ENCODE results near the gene STOML1.

Gene STOML1, protein sequence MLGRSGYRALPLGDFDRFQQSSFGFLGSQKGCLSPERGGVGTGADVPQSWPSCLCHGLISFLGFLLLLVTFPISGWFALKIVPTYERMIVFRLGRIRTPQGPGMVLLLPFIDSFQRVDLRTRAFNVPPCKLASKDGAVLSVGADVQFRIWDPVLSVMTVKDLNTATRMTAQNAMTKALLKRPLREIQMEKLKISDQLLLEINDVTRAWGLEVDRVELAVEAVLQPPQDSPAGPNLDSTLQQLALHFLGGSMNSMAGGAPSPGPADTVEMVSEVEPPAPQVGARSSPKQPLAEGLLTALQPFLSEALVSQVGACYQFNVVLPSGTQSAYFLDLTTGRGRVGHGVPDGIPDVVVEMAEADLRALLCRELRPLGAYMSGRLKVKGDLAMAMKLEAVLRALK

DNA sequence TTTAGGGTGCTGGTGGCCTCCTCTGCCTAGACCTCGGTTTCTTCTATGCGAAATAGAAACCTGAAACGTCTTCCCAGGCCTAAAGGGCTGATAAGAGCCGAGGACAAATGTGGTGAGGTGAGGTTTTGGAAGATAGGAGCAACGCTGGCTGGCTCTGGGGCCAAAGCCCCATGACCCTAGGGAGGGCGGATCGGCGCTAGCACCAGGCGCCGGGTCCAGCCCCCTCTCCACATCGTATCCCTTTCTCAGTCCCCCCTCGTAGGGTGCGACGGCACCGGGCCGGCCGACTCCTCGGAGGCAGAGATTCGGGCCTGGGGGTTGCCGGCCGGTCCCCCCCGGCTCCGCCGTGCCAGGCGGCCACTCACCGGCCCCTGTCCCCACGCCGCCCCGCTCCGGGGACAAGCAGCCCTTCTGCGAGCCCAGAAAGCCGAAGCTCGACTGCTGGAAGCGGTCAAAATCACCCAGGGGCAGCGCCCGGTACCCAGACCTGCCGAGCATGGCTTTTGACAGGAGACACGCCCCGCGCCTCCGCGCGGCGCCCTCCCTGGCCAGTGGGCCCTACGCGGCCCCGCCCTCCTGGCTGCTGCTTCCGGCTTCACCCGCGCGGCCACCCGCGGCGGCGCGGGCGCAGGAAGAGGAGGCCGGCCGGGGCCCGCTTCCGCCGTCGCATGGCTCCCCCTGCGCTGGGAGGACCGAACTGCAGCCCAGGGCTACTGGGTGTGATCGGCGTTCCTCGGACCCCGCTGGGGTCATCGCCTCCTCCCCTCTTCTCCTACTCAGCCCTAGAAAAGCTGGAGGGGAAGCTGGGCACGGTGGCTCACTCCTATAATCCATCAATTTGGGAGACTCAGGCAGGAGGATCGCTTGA lies at the start of gene STOML1:
STOML1 (minus strand) TSS at position 570 of the 868 bp plus-strand sequence; CDS start at position 498, 72 bp downstream.
- Mint-ChIP-seq H3K4me3 (peak within 1 kb of the TSS; percentile 88), H3K36me3 (peaks cover 2% of the 10 kb centered on the region), H3K4me1 (peaks cover 32% of the 10 kb centered on the region), H3K9me3 (no peaks in the 10 kb centered on the region), H3K27me3 (no peaks in the 10 kb centered on the region), H3K27ac (peak within 1 kb of the TSS; percentile 41)
- DNase-seq (ENCODE audit: low spot score in 2 of 2) (peak; percentile 95 to 97), ATAC-seq (ENCODE audit: low read depth) (peak; percentile 82)

DNA sequence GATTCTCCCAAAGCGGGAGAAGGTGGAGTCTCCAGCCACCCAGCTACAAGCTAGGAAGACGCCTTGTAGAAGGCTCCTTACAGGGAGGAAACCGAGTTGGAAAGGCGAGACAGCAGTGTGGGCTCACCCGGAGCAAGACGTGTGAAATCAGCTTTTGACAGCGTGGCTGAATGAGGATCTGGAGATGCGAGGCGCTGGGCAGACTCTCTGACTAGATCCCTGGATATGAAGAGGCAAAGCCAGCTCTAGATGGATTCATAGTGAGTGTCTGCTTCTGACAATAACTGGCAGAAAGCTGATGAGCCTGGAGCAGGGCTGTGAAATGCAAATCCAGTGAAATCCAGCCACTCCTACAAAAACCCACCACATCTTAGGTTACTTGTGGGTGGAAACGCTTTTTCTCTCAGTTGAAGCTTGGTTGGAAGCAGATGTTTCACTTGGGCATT lies 49.2 kb upstream of the STOML1 start:
- no peak for ATAC-seq (ENCODE audit: low read depth)
- peaks cover 31% of the 10 kb centered on the region for H3K36me3 Mint-ChIP-seq
- no peak overlapping the region for H3K4me3 Mint-ChIP-seq
- no peaks in the 10 kb centered on the region for H3K9me3 Mint-ChIP-seq
- no peak for DNase-seq (ENCODE audit: low spot score in 2 of 2)
- H3K27ac Mint-ChIP-seq: peak overlapping the region; percentile 11
- H3K27me3 Mint-ChIP-seq: no peaks in the 10 kb centered on the region
- peaks cover 2% of the 10 kb centered on the region for H3K4me1 Mint-ChIP-seq

DNA sequence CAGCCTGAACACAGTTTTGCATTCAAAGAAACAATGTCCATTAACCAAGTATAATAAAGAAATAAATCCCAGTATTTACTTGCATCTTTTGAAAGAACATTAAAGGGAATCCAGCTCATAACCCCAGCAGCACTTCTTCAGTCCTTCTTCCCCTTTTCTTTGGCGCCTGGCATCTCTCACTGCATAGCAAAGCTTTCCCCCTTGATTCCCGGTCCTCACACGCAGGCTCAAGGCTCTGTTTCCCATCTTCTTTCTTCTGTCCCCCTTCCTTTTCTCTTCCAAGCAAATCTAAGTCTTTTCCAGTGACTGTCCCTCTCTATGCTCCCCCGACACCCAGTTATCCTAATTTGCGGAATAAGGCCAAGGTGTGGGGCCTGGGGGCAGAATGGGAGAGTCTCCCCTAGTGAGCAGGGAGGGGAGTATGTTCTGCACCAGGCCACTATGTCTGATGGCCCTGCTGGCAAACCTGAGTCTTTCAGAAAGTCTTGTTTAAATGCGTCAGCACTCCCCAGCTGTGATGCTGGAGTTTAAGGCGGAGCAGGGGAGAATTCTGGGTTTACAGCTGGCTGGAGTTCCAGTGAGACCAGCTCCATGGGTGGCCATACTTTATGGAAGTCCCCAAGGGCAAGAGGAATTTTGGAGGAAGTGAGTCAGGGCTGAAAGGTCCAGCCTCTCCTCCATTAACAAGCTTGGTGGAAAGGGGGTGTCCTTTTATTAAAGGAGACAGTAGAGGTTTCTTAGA lies 48.2 kb upstream of the STOML1 start:
- Mint-ChIP-seq H3K27me3 (no peaks in the 10 kb centered on the region), H3K4me3 (no peak overlapping the region), H3K36me3 (peaks cover 38% of the 10 kb centered on the region), H3K9me3 (no peaks in the 10 kb centered on the region), H3K27ac (no peak overlapping the region), H3K4me1 (peaks cover 3% of the 10 kb centered on the region)
- DNase-seq (ENCODE audit: low spot score in 2 of 2) (no peak), ATAC-seq (ENCODE audit: low read depth) (no peak)

DNA sequence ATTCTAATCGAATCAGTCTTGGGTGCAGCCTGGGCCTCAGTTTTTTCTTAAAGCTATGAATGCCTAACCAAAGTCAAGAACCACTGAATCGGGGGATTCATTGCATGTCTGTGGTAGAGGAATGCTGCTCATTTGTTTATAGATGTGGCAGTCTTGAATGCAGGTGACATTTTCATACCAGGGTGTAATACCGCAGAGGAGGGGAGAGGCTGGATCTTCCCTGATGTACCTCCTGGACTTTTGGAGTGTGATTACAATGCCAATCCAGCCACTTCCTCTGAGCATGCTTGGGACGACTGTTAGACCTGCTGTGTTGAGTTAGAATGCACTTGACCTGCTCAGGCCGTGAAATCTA lies 47.5 kb upstream of the STOML1 start:
- Mint-ChIP-seq H3K27me3 (no peaks in the 10 kb centered on the region), H3K4me1 (peaks cover 3% of the 10 kb centered on the region), H3K27ac (no peak overlapping the region), H3K4me3 (no peak overlapping the region), H3K36me3 (peaks cover 39% of the 10 kb centered on the region), H3K9me3 (no peaks in the 10 kb centered on the region)
- no peak for DNase-seq (ENCODE audit: low spot score in 2 of 2)
- no peak for ATAC-seq (ENCODE audit: low read depth)

DNA sequence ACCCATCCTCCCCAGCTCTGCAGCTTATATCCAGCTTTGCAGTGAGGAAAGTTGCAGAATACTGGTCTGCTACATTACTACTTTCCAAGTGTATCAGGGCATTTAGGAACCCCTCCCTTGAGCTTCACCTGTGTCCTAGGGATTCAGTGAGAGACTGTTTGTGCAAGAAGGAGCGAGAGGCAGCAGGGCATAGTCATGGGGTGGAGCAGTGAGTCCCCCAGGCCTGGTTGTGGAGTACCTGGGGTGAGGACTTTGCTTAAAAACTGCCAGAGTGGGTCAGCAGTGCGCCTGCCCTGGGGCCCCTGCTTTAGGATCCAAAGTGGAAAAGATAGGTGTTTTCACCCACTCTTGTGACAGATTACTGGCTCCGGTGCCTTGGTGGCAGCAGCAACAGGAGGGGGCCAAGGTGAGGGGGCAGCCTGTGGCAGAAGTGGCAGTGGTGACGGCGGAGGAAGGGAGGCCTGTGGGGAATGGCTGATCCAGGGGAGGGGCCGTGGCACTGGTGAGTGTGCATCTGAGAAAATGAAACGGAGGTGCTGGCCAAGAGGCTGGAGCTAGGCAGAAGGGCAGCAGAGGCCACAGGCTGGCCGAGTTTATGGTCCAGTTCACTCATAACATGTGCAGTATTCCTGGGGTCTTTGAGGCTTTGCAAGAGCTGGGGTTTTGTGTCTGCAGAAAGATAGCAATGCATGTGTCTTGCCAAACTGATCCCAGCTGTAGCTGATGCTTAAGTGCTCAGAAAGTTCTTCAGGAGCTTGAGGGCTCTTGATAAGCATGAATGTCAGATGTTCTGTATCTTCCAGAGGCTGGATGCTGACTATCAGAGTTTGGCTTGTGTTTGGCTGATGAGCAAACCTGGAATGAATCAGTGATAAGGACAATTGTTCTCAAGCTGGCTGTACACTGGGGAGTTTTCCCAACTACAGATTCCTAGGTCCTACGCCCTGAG lies 46.9 kb upstream of the STOML1 start:
- Mint-ChIP-seq H3K27me3 (no peaks in the 10 kb centered on the region), H3K36me3 (peaks cover 43% of the 10 kb centered on the region), H3K27ac (peak overlapping the region; percentile 84), H3K4me1 (peaks cover 3% of the 10 kb centered on the region), H3K4me3 (no peak overlapping the region), H3K9me3 (no peaks in the 10 kb centered on the region)
- DNase-seq (ENCODE audit: low spot score in 2 of 2): no peak
- no peak for ATAC-seq (ENCODE audit: low read depth)

DNA sequence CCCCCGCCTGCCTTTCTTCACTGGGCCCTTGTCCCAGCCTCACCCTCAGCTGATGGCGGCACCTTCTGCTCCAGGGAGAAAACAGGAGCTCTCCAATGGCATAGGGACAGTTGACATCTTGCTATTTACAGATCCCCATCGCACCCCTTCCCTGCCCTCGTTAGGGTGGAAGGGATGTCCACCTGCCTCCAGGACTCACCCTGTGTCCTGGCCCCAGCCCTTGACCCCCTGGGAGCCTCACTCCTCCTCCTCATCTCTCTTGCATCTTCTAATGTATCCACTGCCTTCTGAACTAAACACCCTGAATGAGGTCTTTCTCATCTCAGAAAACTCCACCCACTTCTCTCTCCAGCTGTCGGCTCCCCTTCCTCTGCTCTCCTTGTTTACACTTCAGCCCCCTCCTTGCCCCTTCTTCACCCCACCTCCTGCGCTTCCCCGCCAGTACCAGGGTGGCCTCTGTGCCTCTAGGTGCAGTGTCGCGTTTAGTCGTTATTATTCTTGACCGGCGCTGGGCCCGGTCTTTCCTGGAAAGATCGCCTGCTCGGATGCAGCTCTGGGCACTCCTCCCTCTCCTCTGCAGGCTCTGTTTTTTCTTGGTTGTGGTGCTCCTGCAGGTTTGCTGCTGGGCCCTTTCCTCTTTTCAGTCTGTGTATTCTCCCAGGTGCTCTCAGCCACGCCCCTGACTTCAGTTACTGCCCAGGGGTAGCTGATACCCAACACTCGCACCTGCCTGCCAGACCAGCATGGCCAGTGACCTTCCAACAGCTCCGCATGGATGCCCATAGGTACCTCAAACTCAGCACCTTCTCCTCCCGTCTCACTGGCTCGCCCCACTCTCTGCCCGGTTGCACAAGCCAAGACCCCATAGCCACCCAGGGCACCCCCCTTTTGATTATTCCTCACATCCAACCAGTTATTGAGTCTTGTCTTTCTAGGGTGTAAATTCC lies 45.3 kb upstream of the STOML1 start:
- H3K36me3 Mint-ChIP-seq: peaks cover 39% of the 10 kb centered on the region
- DNase-seq (ENCODE audit: low spot score in 2 of 2) (no peak), ATAC-seq (ENCODE audit: low read depth) (no peak)
- H3K27me3 Mint-ChIP-seq: no peaks in the 10 kb centered on the region
- no peaks in the 10 kb centered on the region for H3K9me3 Mint-ChIP-seq
- peaks cover 3% of the 10 kb centered on the region for H3K4me1 Mint-ChIP-seq
- H3K4me3 Mint-ChIP-seq: no peak overlapping the region
- no peak overlapping the region for H3K27ac Mint-ChIP-seq

DNA sequence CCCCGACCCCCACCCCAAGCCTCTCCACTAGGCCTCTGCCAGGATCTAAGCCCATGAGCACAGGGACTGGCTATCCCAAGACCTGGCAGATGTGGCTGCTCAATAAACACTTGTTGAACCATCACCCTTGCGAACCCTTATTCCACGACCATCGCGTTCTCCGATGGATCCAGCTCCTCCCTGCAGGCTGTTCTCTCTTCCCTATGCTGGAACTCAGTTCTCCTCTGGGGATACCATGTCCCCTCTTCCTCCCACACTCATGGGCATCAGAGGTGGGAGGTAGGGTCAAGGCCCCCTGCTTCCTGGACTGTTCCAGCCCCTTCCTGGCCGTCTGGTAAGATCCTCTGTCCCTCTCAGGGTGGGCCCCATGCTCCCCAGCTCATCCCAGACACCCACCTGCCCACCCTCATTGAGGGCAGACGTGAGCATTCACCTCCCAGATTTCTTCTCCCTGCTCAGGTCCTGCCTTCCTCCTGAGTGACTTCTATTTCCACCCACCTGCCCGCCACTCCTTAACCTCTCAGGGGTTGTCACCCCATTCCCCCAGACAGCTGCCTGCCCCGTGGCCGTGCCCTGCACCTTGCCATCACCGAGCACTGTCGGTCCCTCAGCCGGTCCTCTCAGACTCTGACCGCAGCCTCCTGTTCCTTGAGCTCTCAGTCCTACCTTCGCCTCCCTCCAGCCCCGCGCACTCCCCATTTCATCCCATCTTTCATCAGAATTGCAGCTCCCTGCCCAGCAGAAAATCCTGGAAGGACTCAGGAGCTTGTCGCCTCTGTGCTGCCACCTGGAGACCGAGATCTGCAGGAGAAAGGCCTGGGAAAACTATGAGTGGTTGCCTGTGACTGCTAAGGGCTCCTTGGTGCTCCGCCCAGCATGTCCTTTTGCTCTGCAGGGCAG lies 44.4 kb upstream of the STOML1 start:
- no peak for DNase-seq (ENCODE audit: low spot score in 2 of 2)
- Mint-ChIP-seq H3K27me3 (no peaks in the 10 kb centered on the region), H3K9me3 (no peaks in the 10 kb centered on the region), H3K4me3 (no peak overlapping the region), H3K27ac (peak overlapping the region; percentile 36), H3K36me3 (peaks cover 36% of the 10 kb centered on the region), H3K4me1 (peaks cover 3% of the 10 kb centered on the region)
- no peak for ATAC-seq (ENCODE audit: low read depth)

DNA sequence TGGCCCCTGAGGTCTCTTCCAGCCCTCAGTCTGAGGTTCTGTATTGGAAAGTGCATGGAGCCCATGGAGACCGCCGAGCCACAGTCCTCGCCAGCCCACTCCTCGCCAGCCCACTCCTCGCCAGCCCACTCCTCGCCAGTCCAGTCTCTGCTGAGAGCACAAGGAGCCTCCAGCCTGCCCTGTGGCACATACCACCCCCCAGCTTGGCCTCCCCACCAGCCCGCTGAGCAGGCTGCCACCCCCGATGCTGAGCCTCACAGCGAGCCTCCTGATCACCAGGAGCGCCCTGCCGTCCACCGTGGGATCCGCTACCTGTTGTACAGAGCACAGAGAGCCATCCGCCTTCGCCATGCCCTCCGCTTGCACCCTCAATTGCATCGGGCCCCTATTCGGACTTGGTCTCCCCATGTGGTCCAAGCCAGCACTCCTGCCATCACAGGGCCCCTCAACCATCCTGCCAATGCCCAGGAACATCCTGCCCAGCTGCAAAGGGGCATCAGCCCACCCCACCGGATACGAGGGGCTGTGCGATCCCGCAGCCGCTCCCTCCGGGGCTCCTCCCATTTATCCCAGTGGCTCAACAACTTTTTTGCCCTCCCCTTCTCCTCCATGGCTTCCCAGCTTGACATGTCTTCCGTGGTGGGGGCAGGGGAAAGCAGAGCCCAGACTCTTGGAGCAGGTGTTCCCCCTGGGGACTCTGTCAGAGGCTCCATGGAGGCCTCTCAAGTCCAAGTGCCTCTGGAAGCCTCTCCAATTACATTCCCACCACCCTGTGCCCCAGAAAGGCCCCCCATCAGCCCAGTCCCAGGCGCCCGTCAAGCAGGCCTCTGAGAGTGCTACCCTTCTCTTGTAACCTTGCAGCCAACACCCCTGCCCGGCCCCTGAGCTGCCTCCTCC lies 43.3 kb upstream of the STOML1 start:
- DNase-seq (ENCODE audit: low spot score in 2 of 2) (no peak), ATAC-seq (ENCODE audit: low read depth) (no peak)
- H3K27ac Mint-ChIP-seq: no peak overlapping the region
- H3K36me3 Mint-ChIP-seq: peaks cover 38% of the 10 kb centered on the region
- H3K9me3 Mint-ChIP-seq: no peaks in the 10 kb centered on the region
- no peaks in the 10 kb centered on the region for H3K27me3 Mint-ChIP-seq
- H3K4me1 Mint-ChIP-seq: peaks cover 3% of the 10 kb centered on the region
- H3K4me3 Mint-ChIP-seq: no peak overlapping the region

DNA sequence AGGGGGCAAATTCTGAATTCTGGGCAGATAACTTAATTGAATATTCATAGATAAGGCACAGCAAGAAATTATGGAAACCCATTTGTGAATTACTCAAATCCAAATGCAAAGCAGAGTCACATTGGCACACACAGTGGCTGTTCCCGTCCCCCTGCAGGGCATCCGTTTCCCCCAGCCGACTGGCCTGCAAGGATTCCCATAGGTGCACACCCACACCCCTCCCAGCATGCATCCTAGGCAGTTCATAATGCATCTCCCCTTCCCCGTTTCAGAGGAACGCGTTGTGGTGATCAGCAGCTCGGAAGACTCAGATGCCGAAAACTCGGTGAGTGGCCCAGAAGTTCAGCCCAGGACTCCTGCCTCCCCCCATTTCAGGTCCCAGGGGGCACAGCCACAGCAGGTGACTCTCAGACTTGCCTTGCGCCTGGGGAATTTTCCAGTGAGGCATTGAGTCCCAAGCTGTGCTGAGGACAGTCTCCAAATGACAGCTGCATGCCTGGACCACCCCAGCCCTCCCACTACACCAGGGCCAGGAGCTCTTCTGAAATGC lies 42.2 kb upstream of the STOML1 start:
- H3K9me3 Mint-ChIP-seq: no peaks in the 10 kb centered on the region
- DNase-seq (ENCODE audit: low spot score in 2 of 2): no peak
- peaks cover 42% of the 10 kb centered on the region for H3K36me3 Mint-ChIP-seq
- no peak for ATAC-seq (ENCODE audit: low read depth)
- no peak overlapping the region for H3K27ac Mint-ChIP-seq
- peaks cover 3% of the 10 kb centered on the region for H3K4me1 Mint-ChIP-seq
- no peaks in the 10 kb centered on the region for H3K27me3 Mint-ChIP-seq
- H3K4me3 Mint-ChIP-seq: no peak overlapping the region

DNA sequence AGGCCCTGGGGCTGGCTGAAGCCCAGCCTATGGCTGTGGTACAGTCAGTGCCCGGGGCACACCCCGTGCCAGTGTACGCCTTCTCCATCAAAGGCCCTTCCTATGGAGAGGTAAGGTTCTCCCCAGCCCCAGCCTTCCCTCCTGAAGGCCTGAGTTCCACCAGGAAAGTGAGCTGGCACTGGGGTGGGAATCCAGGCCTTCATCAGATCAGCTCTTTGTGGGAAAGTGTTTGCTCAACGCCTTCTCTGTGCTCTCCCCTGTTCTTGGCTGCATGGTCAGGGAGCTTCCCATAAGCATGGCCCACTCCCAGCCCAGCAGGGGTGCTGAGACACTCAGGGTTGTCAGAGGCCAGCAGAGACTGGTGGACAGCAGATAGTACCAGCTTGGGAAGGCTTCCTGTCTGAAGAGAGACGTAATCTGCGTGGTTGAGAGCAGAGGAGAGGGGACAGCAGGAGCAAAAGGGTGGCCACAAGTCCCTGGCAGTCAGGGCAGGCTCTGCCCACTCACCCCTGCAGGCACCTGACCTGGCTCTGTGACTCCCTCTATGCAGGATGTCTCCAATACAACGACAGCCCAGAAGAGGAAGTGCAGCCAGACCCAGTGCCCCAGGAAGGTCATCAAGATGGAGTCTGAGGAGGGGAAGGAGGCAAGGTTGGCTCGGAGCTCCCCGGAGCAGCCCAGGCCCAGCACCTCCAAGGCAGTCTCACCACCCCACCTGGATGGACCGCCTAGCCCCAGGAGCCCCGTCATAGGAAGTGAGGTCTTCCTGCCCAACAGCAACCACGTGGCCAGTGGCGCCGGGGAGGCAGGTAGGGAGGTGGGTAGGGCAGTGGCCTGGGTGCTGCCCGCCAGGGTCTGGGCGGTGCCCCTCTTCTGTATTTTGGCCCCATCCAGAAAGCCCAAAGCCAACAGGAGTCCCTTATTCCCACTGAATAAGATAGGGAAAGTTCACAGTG lies 40.8 kb upstream of the STOML1 start:
- Mint-ChIP-seq H3K9me3 (no peaks in the 10 kb centered on the region), H3K4me1 (peaks cover 3% of the 10 kb centered on the region), H3K4me3 (no peak overlapping the region), H3K27ac (no peak overlapping the region), H3K36me3 (peaks cover 39% of the 10 kb centered on the region), H3K27me3 (no peaks in the 10 kb centered on the region)
- DNase-seq (ENCODE audit: low spot score in 2 of 2) (no peak), ATAC-seq (ENCODE audit: low read depth) (no peak)
